Measurements from ENCODE around the gene SLC34A3. TPM values are rescaled to one million over a fixed set of nuclear protein-coding genes. Genes with fewer than 3 reads are reported as not detected.

SLC34A3 gene
- polyA plus RNA-seq, 1 donor, result 1.5 TPM

DNA sequence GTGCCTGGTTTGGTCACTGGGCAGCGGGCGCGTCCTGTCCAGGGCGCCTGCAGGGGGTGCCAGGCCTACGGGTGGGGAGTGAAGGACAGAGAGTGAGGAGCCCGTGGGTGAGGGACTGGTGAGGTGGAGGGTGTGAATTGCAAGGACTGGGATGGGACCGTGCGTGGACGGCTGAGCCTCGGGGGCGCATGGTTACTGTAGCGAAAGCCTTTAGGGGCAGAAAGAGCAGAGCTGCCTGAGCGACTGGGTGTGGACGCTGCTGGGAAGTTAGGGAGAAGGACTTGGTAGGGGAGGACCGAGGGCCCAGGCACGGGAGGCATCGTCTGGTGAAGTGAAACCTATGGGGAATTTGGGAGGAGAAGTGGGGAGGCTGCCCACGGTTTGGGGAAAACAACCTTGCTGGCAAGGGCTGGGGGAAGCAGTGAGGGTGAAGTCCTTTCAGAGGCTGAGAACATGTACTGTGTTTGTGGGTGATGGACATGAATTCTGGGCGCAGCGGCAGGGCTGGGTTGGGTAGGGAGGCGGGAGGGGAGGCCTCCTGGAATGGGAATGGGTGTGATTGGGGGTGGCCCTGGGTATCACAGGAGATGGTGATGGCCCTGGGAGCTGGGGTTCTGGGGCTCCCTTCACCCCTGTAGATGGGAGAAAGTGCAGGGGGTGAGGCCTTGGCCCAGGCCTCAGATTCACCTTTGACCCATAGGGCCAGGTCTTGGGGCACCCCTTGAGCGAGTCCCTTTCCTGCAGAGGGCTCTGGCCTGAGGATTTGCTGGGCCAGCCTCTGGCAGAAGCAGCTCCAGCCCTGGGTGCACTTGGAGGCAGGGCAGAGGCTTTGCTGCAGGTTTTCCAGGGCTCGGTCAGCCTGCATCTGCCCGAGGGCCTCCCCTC, 45.1 kb downstream of the SLC34A3 start:
- no peak for DNase-seq (ENCODE audit: low read depth)

DNA sequence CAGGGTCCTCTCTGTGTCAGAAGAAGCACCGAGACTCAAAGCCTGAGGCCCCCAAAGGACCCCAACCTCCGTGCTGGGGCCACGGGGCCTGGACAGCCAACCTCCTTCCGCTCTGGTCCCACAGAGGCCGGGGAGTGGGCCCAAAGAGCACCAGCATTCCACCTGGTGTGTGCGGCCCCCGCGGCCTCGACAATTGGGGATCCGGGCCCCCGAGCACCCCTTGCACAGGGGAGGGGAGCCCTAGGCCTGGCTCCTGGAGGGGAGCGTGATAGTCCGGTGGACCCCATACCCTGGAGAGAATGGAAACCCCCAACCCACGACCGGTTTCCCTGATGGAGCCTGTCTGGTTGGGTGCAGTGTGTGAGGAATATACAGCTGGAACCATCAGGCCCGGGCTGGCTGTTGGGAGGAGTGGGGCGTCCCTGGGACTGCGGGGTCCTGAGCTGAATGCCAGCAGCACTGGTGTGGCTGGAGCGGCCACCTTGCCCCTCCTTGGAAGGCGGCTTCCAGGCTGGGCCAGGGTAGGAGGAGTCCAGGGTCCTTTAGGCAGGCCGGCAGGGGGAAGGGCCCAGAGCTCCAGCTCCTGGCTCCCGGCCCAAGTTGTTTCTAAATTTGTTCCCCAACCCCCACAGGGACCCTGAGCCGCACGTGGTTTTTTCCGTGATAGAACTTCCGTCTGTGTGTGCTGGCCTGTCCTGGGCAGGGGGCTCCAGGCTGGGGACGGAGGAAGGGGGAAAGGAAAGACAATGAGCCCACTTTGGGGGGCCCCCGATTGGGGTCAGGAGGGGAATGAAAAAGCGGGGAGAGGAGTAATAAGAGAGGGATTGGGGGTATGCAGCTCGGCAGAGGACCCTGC, 46.0 kb downstream of the SLC34A3 start:
- peak; percentile 65 for DNase-seq (ENCODE audit: low read depth)

DNA sequence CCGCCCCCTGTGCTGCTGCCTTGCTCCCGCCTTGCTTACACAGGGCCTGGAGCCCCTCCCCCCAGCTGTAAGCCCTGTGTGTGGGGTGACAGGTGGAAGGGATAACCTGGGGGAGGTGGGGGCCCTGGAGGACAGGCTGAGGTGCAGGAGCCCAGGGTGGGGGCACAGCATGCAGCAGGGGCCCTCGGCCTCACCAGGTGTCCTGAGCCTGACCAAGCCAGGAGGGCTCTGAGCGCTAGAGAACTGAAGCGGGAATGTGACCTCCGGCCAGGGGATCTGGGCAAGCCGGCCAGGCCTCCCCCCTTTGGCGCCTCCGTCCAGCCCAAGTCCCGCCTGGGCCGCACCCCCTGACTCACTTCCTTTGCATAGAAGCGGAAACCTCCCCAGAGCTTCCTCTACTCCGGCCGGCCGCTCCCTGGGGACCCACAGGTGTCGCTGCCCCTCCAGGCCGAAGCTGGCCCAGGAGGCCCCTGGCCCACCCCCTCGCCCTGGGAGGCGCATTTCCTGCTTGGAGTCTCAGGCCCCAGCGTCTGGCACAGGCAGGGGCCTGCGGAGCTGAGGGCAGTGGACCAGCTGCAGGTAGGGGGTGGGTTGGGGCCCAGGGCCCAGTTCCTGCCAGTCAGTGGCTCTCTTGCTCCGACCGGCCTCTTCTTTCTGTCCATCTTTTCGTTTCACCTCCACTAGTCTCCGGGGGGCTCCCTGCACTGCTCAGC, 46.8 kb downstream of the SLC34A3 start, which contains the start of gene TOR4A:
Gene TOR4A, plus strand, starts transcription at position 398 of the 713 bp plus-strand sequence. CDS start 964 bp downstream, outside the sequence.
- DNase-seq (ENCODE audit: low read depth), result no peak

DNA sequence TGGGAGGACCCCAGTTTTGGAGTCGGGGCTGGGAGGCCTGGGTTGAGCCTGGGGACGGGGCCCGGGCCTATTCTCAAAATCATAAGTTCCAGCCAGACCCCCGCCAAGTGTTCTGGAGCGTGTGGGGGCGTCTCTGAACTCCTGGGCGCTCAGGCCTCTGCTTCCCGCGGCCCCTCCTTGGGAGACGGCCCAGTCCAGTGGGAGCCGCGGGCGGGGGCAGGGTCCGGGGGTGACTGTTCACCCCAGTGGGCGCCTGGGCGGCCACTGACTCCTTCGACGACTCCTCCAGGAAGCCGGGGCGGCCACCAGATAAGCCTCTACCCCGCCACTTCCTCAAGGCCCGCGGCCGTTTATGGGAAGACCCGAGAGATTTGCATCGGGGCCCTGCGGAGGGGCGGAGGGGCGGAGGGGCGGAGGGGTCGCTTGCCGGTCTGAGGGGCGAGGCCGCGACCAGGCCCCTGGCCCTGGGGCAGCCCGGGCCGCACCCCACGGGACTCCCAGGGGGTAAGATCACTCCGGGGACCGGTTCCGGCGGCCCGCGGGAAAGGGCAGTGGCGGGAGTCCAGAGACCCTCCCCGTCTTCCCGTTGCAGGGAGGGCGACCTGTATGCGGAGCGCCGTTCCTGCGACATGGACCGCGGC, 47.5 kb downstream of the SLC34A3 start:
- no peak for DNase-seq (ENCODE audit: low read depth)

DNA sequence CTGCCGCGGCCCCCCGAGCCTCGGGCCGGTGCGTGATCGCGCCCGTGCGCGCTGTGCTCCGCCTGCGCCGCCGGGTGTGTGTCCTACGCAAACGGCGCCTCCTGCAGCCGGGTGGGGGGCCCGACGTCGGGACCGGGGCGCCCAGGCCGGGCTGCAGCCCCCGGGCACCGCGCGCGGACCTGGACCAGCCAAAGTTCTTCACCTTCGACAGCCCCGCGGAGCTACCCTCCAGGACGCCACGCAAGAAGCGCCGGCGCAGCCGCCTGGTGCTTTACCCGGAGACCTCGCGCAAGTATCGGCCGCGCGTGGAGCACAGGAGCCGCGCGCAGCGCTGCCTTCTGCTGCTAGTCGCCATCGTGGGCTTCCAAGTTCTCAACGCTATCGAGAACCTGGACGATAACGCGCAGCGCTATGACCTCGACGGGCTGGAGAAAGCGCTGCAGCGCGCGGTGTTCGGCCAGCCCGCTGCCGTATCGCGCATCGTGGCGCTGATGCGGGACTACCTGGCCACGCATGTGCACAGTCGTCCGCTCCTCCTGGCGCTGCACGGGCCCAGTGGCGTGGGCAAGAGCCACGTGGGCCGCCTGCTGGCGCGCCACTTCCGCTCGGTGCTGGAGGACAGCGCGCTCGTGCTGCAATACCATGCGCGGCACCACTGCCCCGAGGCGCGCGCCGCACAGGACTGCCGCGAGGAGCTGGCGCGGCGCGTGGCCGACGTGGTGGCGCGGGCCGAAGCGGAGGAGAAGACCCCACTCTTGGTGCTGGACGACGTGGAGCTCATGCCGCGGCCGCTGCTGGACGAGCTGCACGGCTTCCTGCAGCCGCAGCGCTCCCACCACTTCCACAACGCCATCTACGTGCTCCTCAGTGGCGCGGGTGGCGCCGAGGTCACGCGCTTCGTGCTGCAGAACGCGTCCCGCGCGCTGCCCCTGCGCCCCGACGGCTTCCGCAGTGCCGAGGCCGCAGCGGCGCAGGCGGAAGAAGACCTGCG, 48.3 kb downstream of the SLC34A3 start:
- DNase-seq (ENCODE audit: low read depth), result no peak

DNA sequence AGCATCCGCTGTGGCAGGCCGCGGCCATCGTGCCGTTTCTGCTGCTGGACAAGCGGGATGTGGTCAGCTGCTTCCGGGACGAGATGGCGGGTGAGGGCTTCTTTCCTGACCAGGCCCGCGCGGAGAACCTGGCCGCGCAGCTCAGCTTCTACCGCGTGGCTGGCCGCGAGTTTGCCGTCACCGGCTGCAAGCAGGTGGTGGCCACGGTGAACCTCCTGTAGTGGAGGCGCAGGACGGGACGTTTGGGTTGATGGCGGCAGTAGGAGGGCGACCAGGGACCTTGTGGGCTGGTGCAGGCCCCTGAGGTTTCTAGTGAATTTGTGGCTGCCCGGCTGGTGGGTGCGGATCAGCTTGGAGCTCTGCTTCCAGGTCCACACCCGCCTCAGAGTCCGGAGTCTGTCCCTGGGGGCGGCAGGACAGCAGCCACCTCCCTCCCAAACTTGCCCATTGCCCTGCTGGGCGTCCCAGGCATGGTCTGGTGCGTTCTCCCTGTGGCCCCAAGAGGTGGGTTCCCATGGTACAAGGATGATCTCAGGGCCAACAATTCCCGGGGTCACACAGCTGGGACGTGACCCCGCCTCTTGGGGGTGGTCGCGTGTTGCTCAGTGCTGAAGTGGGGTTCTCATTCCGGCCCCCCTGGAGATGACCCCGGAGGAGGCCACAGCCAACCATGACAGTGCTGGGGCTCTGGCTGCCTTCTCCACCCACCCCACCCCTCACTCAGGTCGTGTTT, 49.2 kb downstream of the SLC34A3 start:
- DNase-seq (ENCODE audit: low read depth), result no peak

DNA sequence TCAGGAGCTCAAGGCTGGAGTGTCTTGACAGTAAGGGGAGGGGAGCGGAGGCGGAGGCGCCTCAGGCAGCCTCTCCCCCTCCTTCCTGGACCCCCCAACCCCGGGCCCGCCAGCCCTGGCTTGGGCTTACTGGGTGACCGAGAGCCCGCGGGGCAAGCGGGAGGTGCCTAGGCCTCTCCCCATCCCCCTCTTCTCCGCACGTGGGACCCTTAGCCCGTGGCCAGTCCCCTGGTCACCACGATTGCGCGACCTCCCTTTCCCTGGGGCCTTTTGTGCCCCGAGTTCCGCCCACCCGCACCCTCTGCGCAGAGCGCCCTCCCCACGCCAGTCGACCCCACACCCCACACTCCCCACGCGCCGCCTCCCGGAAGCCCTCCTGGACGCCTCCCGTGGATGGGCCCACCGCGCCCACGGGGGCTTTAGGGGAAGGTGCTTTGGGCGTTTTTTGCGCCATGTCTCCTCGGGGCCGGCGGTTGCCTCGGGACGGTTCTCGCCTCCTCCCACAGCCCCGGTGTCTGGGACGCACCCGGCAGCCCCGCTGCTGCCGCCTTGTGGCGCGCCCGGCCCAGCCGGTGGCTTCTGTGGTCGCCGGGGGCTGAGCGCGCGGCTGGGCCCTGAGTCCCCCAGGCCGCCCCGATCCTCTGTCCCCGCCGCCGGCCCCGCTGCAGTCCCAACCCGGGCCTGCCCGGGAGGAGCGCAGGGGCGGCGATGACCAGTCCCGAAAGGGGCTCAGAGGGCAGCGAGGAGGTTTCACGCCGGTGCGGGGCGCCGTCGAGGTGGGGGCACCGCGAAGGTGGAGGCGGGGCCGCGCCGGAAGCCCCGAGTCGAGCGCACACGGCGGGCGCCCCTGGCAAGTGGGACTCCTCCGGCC, 50.0 kb downstream of the SLC34A3 start:
- DNase-seq (ENCODE audit: low read depth), result no peak

DNA sequence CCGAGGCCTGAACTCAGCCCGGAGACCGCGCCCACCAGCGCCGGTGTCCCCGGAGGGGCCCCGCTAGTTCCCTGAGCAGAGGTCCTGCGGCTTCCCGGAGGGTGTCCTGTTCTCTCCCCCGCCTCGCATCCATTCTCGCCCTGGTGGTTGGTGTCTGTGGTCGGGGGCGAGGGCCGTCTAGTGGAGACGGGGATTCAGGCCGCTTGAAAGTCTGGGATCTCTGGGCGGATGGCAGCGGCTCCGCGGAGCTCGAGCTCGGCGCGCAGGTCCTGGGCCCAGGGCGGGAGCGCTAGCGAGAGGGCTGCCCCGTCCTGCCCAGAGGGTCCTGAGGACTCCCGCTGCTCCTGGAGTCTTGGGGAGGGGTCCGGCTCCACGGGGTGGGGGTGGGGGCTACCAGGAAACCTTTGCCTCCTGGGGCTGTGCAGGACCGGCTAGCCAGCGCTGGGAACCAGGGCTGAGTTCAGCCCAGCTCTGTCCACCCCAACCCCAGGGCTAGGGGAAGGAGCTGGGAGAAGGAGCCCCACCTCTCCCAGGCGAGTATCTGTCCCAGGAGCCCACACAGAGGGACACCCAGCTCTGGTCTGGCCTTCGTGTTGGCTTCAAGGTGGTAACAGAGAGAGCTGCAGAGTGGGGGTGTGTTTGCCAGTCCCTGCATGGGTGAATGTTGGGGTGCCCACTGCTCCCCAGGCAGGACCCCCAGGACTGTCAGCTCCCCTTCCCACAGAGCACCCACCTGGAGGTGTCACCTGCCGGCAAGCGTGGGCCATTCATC, 50.8 kb downstream of the SLC34A3 start:
- no peak for DNase-seq (ENCODE audit: low read depth)

Other genes with a start within 250 kb of the SLC34A3 start
- 0.61 TPM for gene LCNL1, start 247.9 kb upstream of the SLC34A3 start, polyA plus RNA-seq (ENCODE audit: insufficient read length)
- 22.8 TPM for gene PAXX, start 238.5 kb upstream of the SLC34A3 start, polyA plus RNA-seq (ENCODE audit: insufficient read length)
- 0.42 TPM for gene CLIC3, start 234.3 kb upstream of the SLC34A3 start, polyA plus RNA-seq (ENCODE audit: insufficient read length)
- gene ABCA2, start 202.7 kb upstream of the SLC34A3 start, polyA plus RNA-seq (ENCODE audit: insufficient read length), result 16.5 TPM
- gene FUT7, start 198.8 kb upstream of the SLC34A3 start, polyA plus RNA-seq (ENCODE audit: insufficient read length), result 0.08 TPM
- gene NPDC1, start 184.7 kb upstream of the SLC34A3 start, polyA plus RNA-seq (ENCODE audit: insufficient read length), result 40.9 TPM
- 16.2 TPM for gene ENTPD2, start 176.8 kb upstream of the SLC34A3 start, polyA plus RNA-seq (ENCODE audit: insufficient read length)
- gene SAPCD2, start 160.3 kb upstream of the SLC34A3 start, polyA plus RNA-seq (ENCODE audit: insufficient read length), result 3.6 TPM
- gene UAP1L1, start 153.4 kb upstream of the SLC34A3 start, polyA plus RNA-seq (ENCODE audit: insufficient read length), result 1.9 TPM
- gene MAN1B1, start 143.9 kb upstream of the SLC34A3 start, polyA plus RNA-seq (ENCODE audit: insufficient read length), result 38.6 TPM
- gene DPP7, start 116.2 kb upstream of the SLC34A3 start, polyA plus RNA-seq (ENCODE audit: insufficient read length), result 21.7 TPM
- not detected for gene GRIN1, start 91.7 kb upstream of the SLC34A3 start, polyA plus RNA-seq (ENCODE audit: insufficient read length)
- 0.11 TPM for gene LRRC26, start 60.9 kb upstream of the SLC34A3 start, polyA plus RNA-seq (ENCODE audit: insufficient read length)
- gene TMEM210, start 58.8 kb upstream of the SLC34A3 start, polyA plus RNA-seq (ENCODE audit: insufficient read length), result not detected
- 30.4 TPM for gene ANAPC2, start 42.3 kb upstream of the SLC34A3 start, polyA plus RNA-seq (ENCODE audit: insufficient read length)
- gene SSNA1, start 42.2 kb upstream of the SLC34A3 start, polyA plus RNA-seq (ENCODE audit: insufficient read length), result 53.7 TPM
- gene TPRN, start 30.2 kb upstream of the SLC34A3 start, polyA plus RNA-seq (ENCODE audit: insufficient read length), result 10.9 TPM
- gene TMEM203, start 25.3 kb upstream of the SLC34A3 start, polyA plus RNA-seq (ENCODE audit: insufficient read length), result 33.0 TPM
- gene NDOR1, start 25.2 kb upstream of the SLC34A3 start, polyA plus RNA-seq (ENCODE audit: insufficient read length), result 7.0 TPM
- 2.5 TPM for gene RNF208, start 8.7 kb upstream of the SLC34A3 start, polyA plus RNA-seq (ENCODE audit: insufficient read length)
- gene CYSRT1, start 5.7 kb upstream of the SLC34A3 start, polyA plus RNA-seq (ENCODE audit: insufficient read length), result 2.4 TPM
- gene RNF224, start 3.4 kb upstream of the SLC34A3 start, polyA plus RNA-seq (ENCODE audit: insufficient read length), result 2.4 TPM
- 146 TPM for gene TUBB4B, start 10.4 kb downstream of the SLC34A3 start, polyA plus RNA-seq (ENCODE audit: insufficient read length)
- 0.18 TPM for gene STPG3, start 20.4 kb downstream of the SLC34A3 start, polyA plus RNA-seq (ENCODE audit: insufficient read length)
- 45.6 TPM for gene NELFB, start 24.4 kb downstream of the SLC34A3 start, polyA plus RNA-seq (ENCODE audit: insufficient read length)
- gene TOR4A, start 46.8 kb downstream of the SLC34A3 start, polyA plus RNA-seq (ENCODE audit: insufficient read length), result 7.6 TPM
- gene NRARP, start 71.4 kb downstream of the SLC34A3 start, polyA plus RNA-seq (ENCODE audit: insufficient read length), result 3.8 TPM
- 13.0 TPM for gene EXD3, start 192.3 kb downstream of the SLC34A3 start, polyA plus RNA-seq (ENCODE audit: insufficient read length)
- 2.2 TPM for gene NOXA1, start 192.5 kb downstream of the SLC34A3 start, polyA plus RNA-seq (ENCODE audit: insufficient read length)
- 0.46 TPM for gene ENTPD8, start 210.5 kb downstream of the SLC34A3 start, polyA plus RNA-seq (ENCODE audit: insufficient read length)
- 16.9 TPM for gene NSMF, start 228.4 kb downstream of the SLC34A3 start, polyA plus RNA-seq (ENCODE audit: insufficient read length)

Measured in forelimb muscle (tissue), 1 donor.